Activated CD4-positive, alpha-beta T cell treated with anti-CD3 and anti-CD28 coated beads, Interleukin-2, Interleukin-6, amounts not matched to agents 100 ng/mL and 50 ng/mL, durations not matched to agents 16 hours and 8 hours (primary cell): ENCODE results near the gene CAPN5.

Source experiments
- DNase-seq: peaks from one replicate; pipeline ENCODE4 v3.0.0-alpha.2; 2020

CAPN5 gene

GRCh38 chr11:77068457-77069335, 1.9 kb downstream of the CAPN5 start:
- no peak for DNase-seq

GRCh38 chr11:77069336-77069968, 2.7 kb downstream of the CAPN5 start:
- DNase-seq, result no peak

- no peak for DNase-seq
These were observed 3.3 kb downstream of the CAPN5 start for GRCh38 chr11:77069969-77070582.

- no peak for DNase-seq
These were observed 4.3 kb downstream of the CAPN5 start for GRCh38 chr11:77071077-77071476.

- DNase-seq, result no peak
These were observed 5.2 kb downstream of the CAPN5 start for GRCh38 chr11:77071671-77072605.

GRCh38 chr11:77072851-77073327, 6.1 kb downstream of the CAPN5 start:
- DNase-seq, result peak; percentile 24

GRCh38 chr11:77073328-77074001, 6.7 kb downstream of the CAPN5 start:
- DNase-seq, result no peak

- no peak for DNase-seq
These were observed 7.4 kb downstream of the CAPN5 start for GRCh38 chr11:77074205-77074604.

GRCh38 chr11:77074626-77075221, 8.0 kb downstream of the CAPN5 start:
- DNase-seq, result no peak

- DNase-seq, result no peak
These were observed 8.7 kb downstream of the CAPN5 start for GRCh38 chr11:77075425-77075905.

- DNase-seq, result no peak
These were observed 12.9 kb downstream of the CAPN5 start for GRCh38 chr11:77079666-77080065.

- DNase-seq, result no peak
These were observed 14.0 kb downstream of the CAPN5 start for GRCh38 chr11:77080643-77081210.

GRCh38 chr11:77081381-77081851, 14.6 kb downstream of the CAPN5 start:
- no peak for DNase-seq

- DNase-seq, result no peak
These were observed 15.4 kb downstream of the CAPN5 start for GRCh38 chr11:77081976-77082836.

GRCh38 chr11:77082838-77083565, 16.2 kb downstream of the CAPN5 start:
- DNase-seq, result peak; percentile 48

GRCh38 chr11:77083566-77084245, 16.9 kb downstream of the CAPN5 start:
- no peak for DNase-seq

- DNase-seq, result no peak
These were observed 17.9 kb downstream of the CAPN5 start for GRCh38 chr11:77084581-77085191.

GRCh38 chr11:77085652-77086051, 18.9 kb downstream of the CAPN5 start:
- DNase-seq, result no peak
